Naive thymus-derived CD8-positive, alpha-beta T cell (primary cell): ENCODE data around the gene RUNX2. TPM values are rescaled to one million over a fixed set of nuclear protein-coding genes. Genes with fewer than 3 reads are reported as not detected.
A peak's percentile ranks its signal among the peaks of the same experiment; 100 is the strongest.
"Not testable (repeated sequence)": the region's sequence is repeated elsewhere in the genome, so short reads cannot be mapped to it uniquely, and the experiment has no call there.

Experiments used
- ATAC-seq, 2 donors: fragments of 150-1000 bp; cut with Tn5 transposase in 1 of 2; sonication (Bioruptor Pico), chemical (Tn5 transposase) in 1 of 2; 1 replicate in 1 of 2; 2 replicates in 1 of 2; pipeline ENCODE4 v1.10.0; 2021; ENCODE audit warnings: mild to moderate bottlenecking in 2 of 2, moderate library complexity in 2 of 2
- POLR2A ChIA-PET: fragments of 350-600 bp; sonication (Branson Sonifier 250); formaldehyde crosslinking; loops from one replicate; lab custom pipeline; 2021; ENCODE audit warnings: antibody characterized with exemption; lab: Charles Lee
- DNase-seq, 10 donors: peaks; one replicate each; pipeline versions ENCODE4 v3.0.0 to v3.0.0-alpha.2; 2020 to 2022
- H3K27ac Mint-ChIP-seq, 10 donors: one replicate each; pipeline ENCODE4 v1.8.0; 2020 to 2022; ENCODE audit warnings: mild to moderate bottlenecking in 10 of 10, mixed read lengths in 10 of 10, moderate library complexity in 4 of 10, inconsistent platforms in 1 of 10
- H3K27me3 Mint-ChIP-seq, 5 donors: one replicate each; pipeline ENCODE4 v1.8.0; 2021 to 2022; ENCODE audit warnings: mixed read lengths in 5 of 5
- H3K36me3 Mint-ChIP-seq, 3 donors: one replicate each; pipeline ENCODE4 v1.8.0; 2020 to 2022; ENCODE audit warnings: mixed read lengths in 3 of 3, mild to moderate bottlenecking in 2 of 3, inconsistent platforms in 1 of 3
- H3K4me1 Mint-ChIP-seq, 4 donors: one replicate each; pipeline ENCODE4 v1.8.0; 2021 to 2022; ENCODE audit warnings: mixed read lengths in 4 of 4
- H3K4me3 Mint-ChIP-seq, 10 donors: one replicate each; pipeline ENCODE4 v1.8.0; 2020 to 2022; ENCODE audit warnings: mild to moderate bottlenecking in 10 of 10, mixed read lengths in 10 of 10, moderate library complexity in 6 of 10, inconsistent platforms in 1 of 10
- H3K9me3 Mint-ChIP-seq, 9 donors: one replicate each; pipeline ENCODE4 v1.8.0; 2020 to 2022; ENCODE audit warnings: mixed read lengths in 9 of 9, mild to moderate bottlenecking in 3 of 9, inconsistent platforms in 1 of 9, moderate library complexity in 1 of 9
- polyA plus RNA-seq, 3 donors: library from polyadenylated mRNA; unstranded; fragments of 300-500 nt; fragmentation: Illumina TruSeq; gene quantifications; one replicate each; pipeline ENCODE4 v1.2.3, GENCODE V29; 2021
- total RNA-seq, 8 experiments: library from RNA in 2 of 8; stranded (reverse) in 2 of 8; gene quantifications; one replicate each; pipeline ENCODE4 v1.2.3 and lab custom pipeline; 2021 to 2026

Gene RUNX2
- total and polyA plus RNA-seq, 5 experiments from 2014 or later: 31.3 to 44.3 (median 36.7) TPM

DNA sequence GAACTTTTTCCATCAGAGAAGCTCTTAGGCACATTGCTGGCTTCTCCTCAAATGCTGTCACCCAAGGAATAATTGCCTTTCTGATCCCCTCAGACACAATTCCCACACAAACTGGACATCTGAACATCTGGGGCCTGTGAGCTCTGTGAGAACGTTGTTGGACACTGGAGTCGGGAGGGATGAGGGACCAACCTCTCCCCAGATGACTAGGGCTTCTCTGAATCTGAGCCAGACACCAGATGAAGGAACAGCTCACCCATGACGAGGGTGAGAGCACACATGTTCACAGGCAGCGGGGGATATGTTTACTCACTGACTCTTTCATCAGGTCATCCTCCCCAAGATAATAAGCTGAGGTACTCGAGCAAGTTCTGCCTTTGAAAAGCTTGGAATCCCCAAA is 333.5 kb downstream of the RUNX2 start:
- Mint-ChIP-seq H3K27me3 (peaks cover 5 to 31% (median 15%) of the 10 kb centered on the region in 5 donors), H3K27ac (peak overlapping the region in 1 of 10 donors; percentile 31), H3K9me3 (peaks cover 0 to 3% (median 0%) of the 10 kb centered on the region in 9 donors), H3K4me1 (peaks cover 20 to 49% (median 33%) of the 10 kb centered on the region in 4 donors), H3K4me3 (peak overlapping the region in 3 of 10 donors; percentile 7 to 26 (median 18)), H3K36me3 (peaks cover 0 to 9% (median 0%) of the 10 kb centered on the region in 3 donors)
- POLR2A ChIA-PET: interaction anchor here (0.5 to 1.1 kb wide), 4 partner anchors 10 to 75 kb away, joined by 3 read pairs; no protein-coding TSS in a partner anchor
- ATAC-seq (no peak), DNase-seq (no peak)

- H3K36me3 Mint-ChIP-seq: peaks cover 0 to 3% (median 0%) of the 10 kb centered on the region in 3 donors
- peaks cover 21 to 49% (median 29%) of the 10 kb centered on the region in 4 donors for H3K4me1 Mint-ChIP-seq
Measured at GRCh38 chr6:45663251-45664221, 335.4 kb downstream of the RUNX2 start.

GRCh38 chr6:45664707-45665106 is 336.6 kb downstream of the RUNX2 start:
- POLR2A ChIA-PET: interaction anchor here (0.7 to 1.7 kb wide), 3 partner anchors 11 to 19 kb away, joined by 3 to 10 read pairs (median 3); no protein-coding TSS in a partner anchor
- peaks cover 0 to 4% (median 0%) of the 10 kb centered on the region in 9 donors for H3K9me3 Mint-ChIP-seq
- peaks cover 17 to 38% (median 19%) of the 10 kb centered on the region in 4 donors for H3K4me1 Mint-ChIP-seq
- peak overlapping the region in 6 of 10 donors; percentile 3 to 83 (median 66) for H3K4me3 Mint-ChIP-seq
- no peak overlapping the region for H3K27ac Mint-ChIP-seq
- no peak for ATAC-seq
- peaks cover 0 to 3% (median 0%) of the 10 kb centered on the region in 3 donors for H3K36me3 Mint-ChIP-seq
- no peak for DNase-seq
- peaks cover 5 to 31% (median 15%) of the 10 kb centered on the region in 5 donors for H3K27me3 Mint-ChIP-seq

More at GRCh38 chr6:45663251-45664221, 335.4 kb downstream of the RUNX2 start:
- ATAC-seq (peak; percentile 89 to 95), DNase-seq (peak in 9 of 10 donors; percentile 12 to 71 (median 43))
- Mint-ChIP-seq H3K27ac (peak overlapping the region in 1 of 10 donors; percentile 46), H3K4me3 (peak overlapping the region; percentile 4 to 83 (median 72)), H3K27me3 (peaks cover 5 to 31% (median 15%) of the 10 kb centered on the region in 5 donors), H3K9me3 (peaks cover 0 to 2% (median 0%) of the 10 kb centered on the region in 9 donors)
- POLR2A ChIA-PET: interaction anchor here (0.6 to 1.7 kb wide), 5 partner anchors 8 to 78 kb away, joined by 3 to 10 read pairs (median 3); no protein-coding TSS in a partner anchor

DNA sequence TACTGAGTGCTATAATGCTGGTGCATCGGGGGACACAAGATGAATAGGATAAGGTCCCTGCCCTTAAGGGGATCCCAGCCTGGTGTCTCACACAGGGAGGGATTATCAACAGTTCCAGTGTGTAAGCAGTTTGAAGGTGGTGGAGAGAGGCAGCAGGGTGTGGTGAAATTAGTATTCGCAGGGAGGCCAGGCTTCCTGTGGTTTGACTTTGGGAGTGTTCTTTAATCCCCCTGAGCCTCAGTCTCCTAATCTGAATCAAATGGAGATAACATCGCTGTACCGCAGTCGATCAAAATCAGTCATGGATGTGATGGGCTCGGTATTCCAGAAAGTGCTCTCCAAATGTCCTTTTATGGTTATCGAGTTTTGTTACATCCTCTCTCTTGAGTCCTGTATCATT is 337.7 kb downstream of the RUNX2 start:
- H3K9me3 Mint-ChIP-seq: peaks cover 0 to 4% (median 0%) of the 10 kb centered on the region in 9 donors
- peaks cover 5 to 31% (median 15%) of the 10 kb centered on the region in 5 donors for H3K27me3 Mint-ChIP-seq
- peak overlapping the region in 1 of 10 donors; percentile 2 for H3K4me3 Mint-ChIP-seq
- POLR2A ChIA-PET: no interaction called here
- peaks cover 15 to 35% (median 19%) of the 10 kb centered on the region in 4 donors for H3K4me1 Mint-ChIP-seq
- peaks cover 0 to 3% (median 0%) of the 10 kb centered on the region in 3 donors for H3K36me3 Mint-ChIP-seq
- no peak for ATAC-seq
- H3K27ac Mint-ChIP-seq: peak overlapping the region in 1 of 10 donors; percentile 1
- DNase-seq: no peak

GRCh38 chr6:45666846-45667245 is 338.7 kb downstream of the RUNX2 start:
- POLR2A ChIA-PET: no interaction called here
- Mint-ChIP-seq H3K27me3 (peaks cover 2 to 31% (median 15%) of the 10 kb centered on the region in 5 donors), H3K9me3 (peaks cover 0 to 4% (median 0%) of the 10 kb centered on the region in 9 donors), H3K36me3 (no peaks in the 10 kb centered on the region), H3K4me1 (peaks cover 15 to 35% (median 19%) of the 10 kb centered on the region in 4 donors), H3K27ac (peak overlapping the region in 1 of 10 donors; percentile 24), H3K4me3 (no peak overlapping the region)
- no peak for ATAC-seq
- DNase-seq: no peak

DNA sequence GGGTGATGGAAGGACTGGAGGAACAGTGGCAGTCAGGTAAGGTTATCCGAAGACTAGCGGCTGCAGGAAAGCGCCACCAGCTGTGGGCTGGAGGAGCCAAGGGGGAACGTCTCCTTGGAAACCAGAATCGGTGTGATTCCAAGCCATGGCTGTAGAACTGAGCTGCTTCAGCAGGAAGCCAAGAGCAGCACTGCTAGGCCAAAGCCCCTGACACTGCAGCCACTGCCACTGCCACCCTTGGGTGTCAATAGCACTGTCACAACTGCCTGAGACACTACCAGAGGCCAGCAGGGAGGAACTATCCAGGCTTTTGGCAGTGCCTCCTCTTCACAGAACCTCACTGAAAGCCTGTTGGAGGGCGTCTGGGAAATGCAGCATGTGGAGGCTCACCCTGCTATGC is 339.2 kb downstream of the RUNX2 start:
- H3K27me3 Mint-ChIP-seq: peaks cover 2 to 31% (median 15%) of the 10 kb centered on the region in 5 donors
- H3K4me3 Mint-ChIP-seq: no peak overlapping the region
- H3K9me3 Mint-ChIP-seq: peaks cover 0 to 4% (median 0%) of the 10 kb centered on the region in 9 donors
- DNase-seq: no peak
- peaks cover 15 to 35% (median 19%) of the 10 kb centered on the region in 4 donors for H3K4me1 Mint-ChIP-seq
- POLR2A ChIA-PET: no interaction called here
- ATAC-seq: no peak
- peak overlapping the region in 1 of 10 donors; percentile 24 for H3K27ac Mint-ChIP-seq
- no peaks in the 10 kb centered on the region for H3K36me3 Mint-ChIP-seq

- Mint-ChIP-seq H3K27me3 (peaks cover 2 to 26% (median 12%) of the 10 kb centered on the region in 5 donors), H3K27ac (no peak overlapping the region), H3K4me1 (peaks cover 15 to 32% (median 16%) of the 10 kb centered on the region in 4 donors), H3K4me3 (no peak overlapping the region), H3K9me3 (peaks cover 0 to 2% (median 0%) of the 10 kb centered on the region in 9 donors), H3K36me3 (no peaks in the 10 kb centered on the region)
- DNase-seq: no peak
- POLR2A ChIA-PET: no interaction called here
- no peak for ATAC-seq
Measured at GRCh38 chr6:45667766-45668165, 339.6 kb downstream of the RUNX2 start.

DNA sequence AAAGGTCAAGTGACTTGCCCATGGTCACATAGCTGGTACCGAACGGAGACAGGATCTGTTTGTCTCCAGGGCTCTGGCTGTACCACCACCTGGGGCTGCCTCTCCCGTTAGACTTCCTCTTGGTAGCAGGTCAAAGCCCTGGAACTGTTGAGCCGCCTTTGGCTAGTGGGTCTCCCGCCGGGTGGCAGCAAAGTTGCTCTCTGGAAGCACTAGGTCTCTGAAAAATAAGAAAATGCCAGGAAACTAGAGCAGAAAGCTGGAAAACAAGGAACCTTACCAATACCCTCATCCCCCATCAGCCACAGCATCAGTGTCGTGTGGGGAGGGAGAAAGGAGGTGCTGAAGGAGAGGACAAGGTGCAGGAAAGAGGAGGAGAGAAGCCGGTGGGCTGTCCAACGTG is 340.6 kb downstream of the RUNX2 start:
- no peak for ATAC-seq
- POLR2A ChIA-PET: no interaction called here
- peaks cover 0 to 3% (median 0%) of the 10 kb centered on the region in 9 donors for H3K9me3 Mint-ChIP-seq
- H3K4me1 Mint-ChIP-seq: peaks cover 11 to 29% (median 13%) of the 10 kb centered on the region in 4 donors
- DNase-seq: no peak
- H3K27ac Mint-ChIP-seq: no peak overlapping the region
- H3K27me3 Mint-ChIP-seq: peaks cover 2 to 21% (median 10%) of the 10 kb centered on the region in 5 donors
- no peaks in the 10 kb centered on the region for H3K36me3 Mint-ChIP-seq
- no peak overlapping the region for H3K4me3 Mint-ChIP-seq

- H3K4me3 Mint-ChIP-seq, ATAC-seq, DNase-seq, H3K27me3 Mint-ChIP-seq, H3K27ac Mint-ChIP-seq, POLR2A ChIA-PET, H3K9me3 Mint-ChIP-seq, H3K36me3 Mint-ChIP-seq: not testable (repeated sequence)
- H3K4me1 Mint-ChIP-seq: peaks cover 15 to 31% (median 27%) of the 10 kb centered on the region in 4 donors
Measured at GRCh38 chr6:45673167-45673566, 345.0 kb downstream of the RUNX2 start.

DNA sequence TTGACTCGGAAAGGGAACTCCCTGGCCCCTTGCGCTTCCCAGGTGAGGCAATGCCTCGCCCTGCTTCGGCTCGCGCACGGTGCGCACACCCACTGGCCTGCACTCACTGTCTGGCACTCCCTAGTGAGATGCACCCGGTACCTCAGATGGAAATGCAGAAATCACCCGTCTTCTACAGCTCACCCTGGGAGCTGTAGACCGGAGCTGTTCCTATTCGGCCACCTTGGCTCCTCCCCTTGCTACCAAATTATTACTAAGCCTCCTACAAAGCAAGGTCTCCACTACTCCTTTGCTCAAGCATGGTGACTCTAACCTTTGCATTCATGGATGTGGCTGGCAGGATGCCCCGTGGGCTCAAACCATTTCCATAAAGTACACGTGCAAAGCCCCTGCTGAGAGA is 347.0 kb downstream of the RUNX2 start:
- not testable (repeated sequence) for DNase-seq, ATAC-seq, H3K27me3 Mint-ChIP-seq, H3K36me3 Mint-ChIP-seq
- peak overlapping the region in 3 of 10 donors; percentile 35 to 62 (median 61) for H3K27ac Mint-ChIP-seq
- H3K4me3 Mint-ChIP-seq: peak overlapping the region in 5 of 10 donors; percentile 26 to 73 (median 48)
- POLR2A ChIA-PET: interaction anchor here (0.6 to 2.2 kb wide), 4 partner anchors 11 to 1082 kb away, joined by 3 to 10 read pairs (median 3); no protein-coding TSS in a partner anchor
- peaks cover 0 to 11% (median 0%) of the 10 kb centered on the region in 9 donors for H3K9me3 Mint-ChIP-seq
- peaks cover 22 to 43% (median 36%) of the 10 kb centered on the region in 4 donors for H3K4me1 Mint-ChIP-seq

DNA sequence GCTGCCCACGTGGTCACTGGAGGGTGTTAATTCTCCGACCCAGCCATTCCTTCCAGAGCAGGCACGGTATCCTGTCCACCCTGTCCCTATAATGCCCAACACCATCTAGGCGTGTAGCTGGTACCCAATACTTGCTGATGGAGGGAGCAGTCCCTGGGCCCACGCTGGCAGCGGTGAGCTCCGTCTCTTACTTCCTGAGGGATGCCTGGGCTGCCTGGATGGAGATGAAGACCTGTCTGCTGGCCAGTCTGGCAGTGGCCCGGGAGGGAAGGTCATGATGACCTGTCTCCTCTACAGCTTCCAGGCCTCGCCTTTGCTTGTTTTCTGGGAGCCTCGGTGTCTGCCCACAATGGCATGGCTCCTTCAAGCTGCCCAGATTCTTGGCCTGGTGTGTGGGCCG is 347.5 kb downstream of the RUNX2 start:
- H3K36me3 Mint-ChIP-seq: peaks cover 0 to 9% (median 0%) of the 10 kb centered on the region in 3 donors
- H3K4me3 Mint-ChIP-seq: peak overlapping the region in 4 of 10 donors; percentile 26 to 73 (median 56)
- H3K27ac Mint-ChIP-seq: peak overlapping the region in 2 of 10 donors; percentile 52 to 61
- no peak for DNase-seq
- H3K27me3 Mint-ChIP-seq: no peaks in the 10 kb centered on the region
- POLR2A ChIA-PET: interaction anchor here (0.6 to 2.2 kb wide), 5 partner anchors 11 to 1083 kb away, joined by 3 to 10 read pairs (median 3); no protein-coding TSS in a partner anchor
- no peak for ATAC-seq
- peaks cover 22 to 43% (median 36%) of the 10 kb centered on the region in 4 donors for H3K4me1 Mint-ChIP-seq
- peaks cover 0 to 14% (median 0%) of the 10 kb centered on the region in 9 donors for H3K9me3 Mint-ChIP-seq

DNA sequence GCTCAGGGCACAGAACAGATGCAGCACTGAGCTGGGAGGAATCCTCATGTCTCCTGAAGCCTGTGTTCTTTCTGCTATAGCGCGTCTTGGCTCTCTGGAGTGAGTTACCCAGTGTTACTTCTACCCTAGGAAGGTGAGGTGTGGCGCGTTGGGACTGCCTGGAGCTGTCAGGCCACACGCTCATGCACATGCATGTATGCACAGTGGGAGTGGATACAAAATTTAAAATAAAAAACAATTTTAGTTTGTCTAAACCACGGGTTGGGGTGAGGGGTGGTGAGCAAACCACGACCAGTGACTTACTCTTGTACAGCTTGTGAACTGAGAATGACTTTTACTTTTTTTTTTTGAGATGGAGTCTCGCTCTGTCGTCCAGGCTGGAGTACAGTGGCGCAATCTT is 348.2 kb downstream of the RUNX2 start:
- no peaks in the 10 kb centered on the region for H3K27me3 Mint-ChIP-seq
- peaks cover 0 to 9% (median 0%) of the 10 kb centered on the region in 3 donors for H3K36me3 Mint-ChIP-seq
- H3K9me3 Mint-ChIP-seq: peaks cover 0 to 18% (median under 1%) of the 10 kb centered on the region in 9 donors
- POLR2A ChIA-PET: interaction anchor here (1.2 to 2.2 kb wide), 4 partner anchors 12 to 493 kb away, joined by 3 to 10 read pairs (median 3); no protein-coding TSS in a partner anchor
- H3K4me3 Mint-ChIP-seq: peak overlapping the region in 6 of 10 donors; percentile 6 to 88 (median 43)
- no peak for ATAC-seq
- peak overlapping the region in 5 of 10 donors; percentile 33 to 72 (median 65) for H3K27ac Mint-ChIP-seq
- no peak for DNase-seq
- peaks cover 22 to 45% (median 36%) of the 10 kb centered on the region in 4 donors for H3K4me1 Mint-ChIP-seq
